SK-N-SH treated with all-trans-retinoic acid at 6 μM for 48 hours (cell line): ENCODE results near the gene OR10Z1.

ENCODE experiments used
- ARNTL ChIP-seq: fragments of 450-650 bp; formaldehyde crosslinking; IDR thresholded peaks from 2 replicates; pipeline ENCODE4 v1.5.0; 2020; ENCODE audit warnings: low read depth, mild to moderate bottlenecking, moderate library complexity, borderline replicate concordance
- BACH2 ChIP-seq: fragments of 250-450 bp; sonication (Bioruptor Pico); IDR thresholded peaks from 2 replicates; pipeline ENCODE4 v1.9.0; 2021; ENCODE audit warnings: mild to moderate bottlenecking, borderline replicate concordance
- CSDC2 ChIP-seq: fragments of 250-450 bp; sonication (Bioruptor Pico); IDR thresholded peaks from 2 replicates; pipeline ENCODE4 v1.5.0; 2020; ENCODE audit warnings: mild to moderate bottlenecking, moderate library complexity
- CSRNP3 ChIP-seq: fragments of 250-450 bp; sonication (Bioruptor Pico); IDR thresholded peaks from 2 replicates; pipeline ENCODE4 v1.5.1; 2021; ENCODE audit warnings: mild to moderate bottlenecking, moderate library complexity
- ISL1 ChIP-seq: fragments of 250-450 bp; sonication (Bioruptor Pico); IDR thresholded peaks from 2 replicates; pipeline ENCODE4 v2.1.2; 2022; ENCODE audit warnings: mild to moderate bottlenecking, moderate library complexity
- OSR1 ChIP-seq: fragments of 250-450 bp; sonication (Bioruptor Pico); IDR thresholded peaks from 2 replicates; pipeline ENCODE4 v1.8.0; 2022; ENCODE audit warnings: moderate library complexity, mild to moderate bottlenecking, inconsistent platforms
- TCF4 ChIP-seq: fragments of 250-450 bp; sonication (Bioruptor Pico); IDR thresholded peaks from 2 replicates; pipeline ENCODE4 v1.8.0; 2021; ENCODE audit warnings: mild to moderate bottlenecking, moderate library complexity, borderline replicate concordance
- TOX ChIP-seq: fragments of 250-450 bp; sonication (Bioruptor Pico); IDR thresholded peaks from 2 replicates; pipeline ENCODE4 v1.8.0; 2021; ENCODE audit warnings: mild to moderate bottlenecking, moderate library complexity, borderline replicate concordance
- ZFP30 ChIP-seq: fragments of 450-650 bp; formaldehyde crosslinking; IDR thresholded peaks from 2 replicates; pipeline ENCODE4 v1.5.0; 2022; ENCODE audit warnings: mild to moderate bottlenecking, moderate library complexity
- ZNF565 ChIP-seq: fragments of 450-650 bp; formaldehyde crosslinking; conservative IDR thresholded peaks from 2 replicates; pipeline ENCODE4 v1.5.0; 2020; ENCODE audit warnings: low read depth, mild to moderate bottlenecking, moderate library complexity
- ZNF70 ChIP-seq: fragments of 450-650 bp; formaldehyde crosslinking; IDR thresholded peaks from 2 replicates; pipeline ENCODE4 v1.5.0; 2020; ENCODE audit warnings: mild to moderate bottlenecking, moderate library complexity
- ZNF8 ChIP-seq: fragments of 450-650 bp; formaldehyde crosslinking; IDR thresholded peaks from 2 replicates; pipeline ENCODE4 v1.5.0; 2020; ENCODE audit warnings: mild to moderate bottlenecking, moderate library complexity
- TF ChIP-seq, protein P1 (sequence below): fragments of 250-450 bp; sonication (Bioruptor Pico); IDR thresholded peaks from 2 replicates; pipeline ENCODE4 v1.5.1; 2020; ENCODE audit warnings: low read depth, mild to moderate bottlenecking, moderate library complexity
- TF ChIP-seq, protein P2 (sequence below): fragments of 250-450 bp; sonication (Bioruptor Pico); IDR thresholded peaks from 2 replicates; pipeline ENCODE4 v1.8.0; 2020; ENCODE audit warnings: mild to moderate bottlenecking, moderate library complexity, borderline replicate concordance

- no peak for TF ChIP-seq ZNF70 (CRISPR knock-in tag)
- TF ChIP-seq, protein P1, sequence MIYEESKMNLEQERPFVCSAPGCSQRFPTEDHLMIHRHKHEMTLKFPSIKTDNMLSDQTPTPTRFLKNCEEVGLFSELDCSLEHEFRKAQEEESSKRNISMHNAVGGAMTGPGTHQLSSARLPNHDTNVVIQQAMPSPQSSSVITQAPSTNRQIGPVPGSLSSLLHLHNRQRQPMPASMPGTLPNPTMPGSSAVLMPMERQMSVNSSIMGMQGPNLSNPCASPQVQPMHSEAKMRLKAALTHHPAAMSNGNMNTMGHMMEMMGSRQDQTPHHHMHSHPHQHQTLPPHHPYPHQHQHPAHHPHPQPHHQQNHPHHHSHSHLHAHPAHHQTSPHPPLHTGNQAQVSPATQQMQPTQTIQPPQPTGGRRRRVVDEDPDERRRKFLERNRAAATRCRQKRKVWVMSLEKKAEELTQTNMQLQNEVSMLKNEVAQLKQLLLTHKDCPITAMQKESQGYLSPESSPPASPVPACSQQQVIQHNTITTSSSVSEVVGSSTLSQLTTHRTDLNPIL, result no peak
- no peak for TF ChIP-seq ISL1 (CRISPR knock-in tag)
- TF ChIP-seq, protein P2, sequence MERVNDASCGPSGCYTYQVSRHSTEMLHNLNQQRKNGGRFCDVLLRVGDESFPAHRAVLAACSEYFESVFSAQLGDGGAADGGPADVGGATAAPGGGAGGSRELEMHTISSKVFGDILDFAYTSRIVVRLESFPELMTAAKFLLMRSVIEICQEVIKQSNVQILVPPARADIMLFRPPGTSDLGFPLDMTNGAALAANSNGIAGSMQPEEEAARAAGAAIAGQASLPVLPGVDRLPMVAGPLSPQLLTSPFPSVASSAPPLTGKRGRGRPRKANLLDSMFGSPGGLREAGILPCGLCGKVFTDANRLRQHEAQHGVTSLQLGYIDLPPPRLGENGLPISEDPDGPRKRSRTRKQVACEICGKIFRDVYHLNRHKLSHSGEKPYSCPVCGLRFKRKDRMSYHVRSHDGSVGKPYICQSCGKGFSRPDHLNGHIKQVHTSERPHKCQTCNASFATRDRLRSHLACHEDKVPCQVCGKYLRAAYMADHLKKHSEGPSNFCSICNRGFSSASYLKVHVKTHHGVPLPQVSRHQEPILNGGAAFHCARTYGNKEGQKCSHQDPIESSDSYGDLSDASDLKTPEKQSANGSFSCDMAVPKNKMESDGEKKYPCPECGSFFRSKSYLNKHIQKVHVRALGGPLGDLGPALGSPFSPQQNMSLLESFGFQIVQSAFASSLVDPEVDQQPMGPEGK (CRISPR knock-in tag), result no peak
- TF ChIP-seq TOX, result no peak
- TF ChIP-seq OSR1 (CRISPR knock-in tag), result no peak
- TF ChIP-seq ZNF8, result no peak
- TF ChIP-seq BACH2, result no peak
- no peak for TF ChIP-seq CSRNP3 (CRISPR knock-in tag)
- no peak for TF ChIP-seq ARNTL (CRISPR knock-in tag)
- TF ChIP-seq ZNF565, result no peak
- TF ChIP-seq TCF4, result no peak
- no peak for TF ChIP-seq ZFP30
- no peak for TF ChIP-seq CSDC2 (CRISPR knock-in tag)
These were observed 49.0 kb downstream of the OR10Z1 start for GRCh38 chr1:158654086-158654485.
